ENCODE results near the gene POLR2L. TPM values are rescaled to one million over a fixed set of nuclear protein-coding genes. Genes with fewer than 3 reads are reported as not detected.

The POLR2L gene
- total RNA-seq, 1 donor from 2014 or later, result 53.8 TPM

- Histone ChIP-seq H3K4me3 (no peak overlapping the region), H3K9me3 (no peaks in the 10 kb centered on the region), H3K27me3 (no peaks in the 10 kb centered on the region), H3K36me3 (no peaks in the 10 kb centered on the region), H3K27ac (no peak overlapping the region), H3K4me1 (peaks cover 31% of the 10 kb centered on the region)
- intact Hi-C loops (cut with DNase I), result no loop called here
- TF ChIP-seq POLR2A (IDR thresholded peaks at IDR 0.05) (no peak), POLR2AphosphoS5 (IDR thresholded peaks at IDR 0.05; ENCODE audit: insufficient read depth in 1 of 2, low read depth in 1 of 2) (no peak)
- DNase-seq (ENCODE audit: extremely low spot score in 2 of 2), result no peak
Observed at GRCh38 chr11:790721-791564, 51.4 kb downstream of the POLR2L start.

GRCh38 chr11:789943-790342 is 52.4 kb downstream of the POLR2L start, which contains the start of gene CEND1:
CEND1 (minus strand) TSS chr11:790090; CDS start chr11:788576, 1,514 bp downstream.
- intact Hi-C loops (cut with DNase I), result no loop called here
- TF ChIP-seq CTCF (IDR thresholded peaks at IDR 0.05) (no peak), POLR2AphosphoS5 (IDR thresholded peaks at IDR 0.05; ENCODE audit: insufficient read depth in 1 of 2, low read depth in 1 of 2) (no peak), POLR2A (IDR thresholded peaks at IDR 0.05) (no peak)
- Histone ChIP-seq H3K36me3 (no peaks in the 10 kb centered on the region), H3K27me3 (no peaks in the 10 kb centered on the region), H3K9me3 (no peaks in the 10 kb centered on the region), H3K4me3 (peak within 1 kb of the TSS in 1 of 2 donors; percentile 21), H3K27ac (no peak within 1 kb of the TSS), H3K4me1 (peaks cover 21% of the 10 kb centered on the region)
- DNase-seq (ENCODE audit: extremely low spot score in 2 of 2), result no peak

Small RNA genes lying within 50 kb of the gene (small RNA-seq; reads per million reads assigned to genes)
- gene SNORA52, result not detected

Other genes starting within 250 kb of the POLR2L start
- gene IRF7, start 226.6 kb downstream of the POLR2L start, total RNA-seq, result 18.9 TPM
- not detected for gene CDHR5, start 217.6 kb downstream of the POLR2L start, total RNA-seq
- not detected for gene SCT, start 215.3 kb downstream of the POLR2L start, total RNA-seq
- gene DRD4, start 205.3 kb downstream of the POLR2L start, total RNA-seq, result 1.2 TPM
- gene DEAF1, start 147.3 kb downstream of the POLR2L start, total RNA-seq, result 33.6 TPM
- gene TMEM80, start 146.7 kb downstream of the POLR2L start, total RNA-seq, result 12.8 TPM
- gene EPS8L2, start 136.3 kb downstream of the POLR2L start, total RNA-seq, result 195 TPM
- gene TALDO1, start 95.1 kb downstream of the POLR2L start, total RNA-seq, result 158 TPM
- gene GATD1, start 65.0 kb downstream of the POLR2L start, total RNA-seq, result 33.4 TPM
- gene CEND1, start 52.4 kb downstream of the POLR2L start, total RNA-seq, result 1.7 TPM
- gene SLC25A22, start 44.2 kb downstream of the POLR2L start, total RNA-seq, result 10.3 TPM
- gene PIDD1, start 37.3 kb downstream of the POLR2L start, total RNA-seq, result 16.5 TPM
- 1,068 TPM for gene RPLP2, start 32.6 kb downstream of the POLR2L start, total RNA-seq
- gene PNPLA2, start 23.6 kb downstream of the POLR2L start, total RNA-seq, result 103 TPM
- gene CRACR2B, start 14.6 kb downstream of the POLR2L start, total RNA-seq, result 4.9 TPM
- gene CD151, start 9.6 kb downstream of the POLR2L start, total RNA-seq, result 150 TPM
- 99.0 TPM for gene TSPAN4, start 323 bp upstream of the POLR2L start, total RNA-seq
- 72.9 TPM for gene CHID1, start 68.3 kb upstream of the POLR2L start, total RNA-seq
- gene AP2A2, start 83.3 kb upstream of the POLR2L start, total RNA-seq, result 58.7 TPM
- gene MUC6, start 194.2 kb upstream of the POLR2L start, total RNA-seq, result not detected
- not detected for gene MUC2, start 232.3 kb upstream of the POLR2L start, total RNA-seq